Subcutaneous abdominal adipose tissue (tissue), 5 donors: Measurements from ENCODE around the gene CDR2.

Experiments
- H3K27ac ChIP-seq: one replicate; pipeline ENCODE4 v1.7.0; 2013; ENCODE audit warnings: low read depth, mild to moderate bottlenecking, inconsistent platforms, low read length, moderate library complexity
- H3K27me3 ChIP-seq, 5 donors: one replicate each; pipeline ENCODE4 v1.7.0; 2013; ENCODE audit warnings: low read length in 5 of 5, inconsistent platforms in 1 of 5; ENCODE audit not compliant: control insufficient read depth in 5 of 5, insufficient read depth in 4 of 5
- H3K36me3 ChIP-seq, 5 donors: one replicate each; pipeline ENCODE4 v1.7.0; 2013; ENCODE audit warnings: low read length in 5 of 5; ENCODE audit not compliant: control insufficient read depth in 5 of 5, insufficient read depth in 5 of 5
- H3K4me1 ChIP-seq, 5 donors: one replicate each; pipeline ENCODE4 v1.7.0; 2013; ENCODE audit warnings: low read length in 5 of 5, mild to moderate bottlenecking in 3 of 5, moderate library complexity in 1 of 5; ENCODE audit not compliant: control insufficient read depth in 5 of 5, insufficient read depth in 5 of 5
- H3K4me3 ChIP-seq, 5 donors: one replicate each; pipeline ENCODE4 v1.7.0; 2013; ENCODE audit warnings: low read length in 5 of 5, low read depth in 1 of 5
- H3K9ac ChIP-seq, 5 donors: one replicate each; pipeline ENCODE4 v1.7.0; 2013; ENCODE audit warnings: low read length in 5 of 5, mild to moderate bottlenecking in 4 of 5, moderate library complexity in 3 of 5
- H3K9me3 ChIP-seq, 5 donors: one replicate each; pipeline ENCODE4 v1.7.0; 2013; ENCODE audit warnings: low read length in 5 of 5; ENCODE audit not compliant: control insufficient read depth in 5 of 5
- donor health status: healthy.
- donor health status: healthy.
- donor health status: healthy.
- donor health status: healthy.
- donor health status: healthy.

CDR2 gene

GRCh38 chr16:22402191-22402590 is 27.8 kb upstream of the CDR2 start:
- Histone ChIP-seq H3K9me3 (no peaks in the 10 kb centered on the region), H3K4me1 (peaks cover 0 to 8% (median 2%) of the 10 kb centered on the region in 5 donors), H3K4me3 (no peak overlapping the region), H3K27ac (no peak overlapping the region), H3K9ac (no peak overlapping the region), H3K36me3 (no peaks in the 10 kb centered on the region), H3K27me3 (no peaks in the 10 kb centered on the region)

GRCh38 chr16:22400900-22401299 is 26.5 kb upstream of the CDR2 start:
- no peaks in the 10 kb centered on the region for H3K36me3 ChIP-seq
- H3K27me3 ChIP-seq: no peaks in the 10 kb centered on the region
- H3K9me3 ChIP-seq: no peaks in the 10 kb centered on the region
- no peak overlapping the region for H3K9ac ChIP-seq
- no peak overlapping the region for H3K27ac ChIP-seq
- peaks cover 0 to 8% (median 2%) of the 10 kb centered on the region in 5 donors for H3K4me1 ChIP-seq
- H3K4me3 ChIP-seq: no peak overlapping the region

- Histone ChIP-seq H3K27me3 (no peaks in the 10 kb centered on the region), H3K36me3 (no peaks in the 10 kb centered on the region), H3K9me3 (no peaks in the 10 kb centered on the region), H3K27ac (no peak overlapping the region), H3K4me1 (peaks cover 0 to 8% (median 2%) of the 10 kb centered on the region in 5 donors), H3K9ac (no peak overlapping the region), H3K4me3 (no peak overlapping the region)
Measured at GRCh38 chr16:22397931-22398330, 23.5 kb upstream of the CDR2 start.

GRCh38 chr16:22397464-22397863 is 23.0 kb upstream of the CDR2 start:
- no peak overlapping the region for H3K27ac ChIP-seq
- H3K9me3 ChIP-seq: no peaks in the 10 kb centered on the region
- no peaks in the 10 kb centered on the region for H3K36me3 ChIP-seq
- H3K27me3 ChIP-seq: no peaks in the 10 kb centered on the region
- H3K4me3 ChIP-seq: no peak overlapping the region
- peaks cover 0 to 6% (median 2%) of the 10 kb centered on the region in 5 donors for H3K4me1 ChIP-seq
- H3K9ac ChIP-seq: peak overlapping the region in 1 of 5 donors; percentile 8

GRCh38 chr16:22395960-22396359 is 21.5 kb upstream of the CDR2 start:
- Histone ChIP-seq H3K27ac (no peak overlapping the region), H3K4me3 (no peak overlapping the region), H3K36me3 (no peaks in the 10 kb centered on the region), H3K27me3 (no peaks in the 10 kb centered on the region), H3K4me1 (peaks cover 0 to 3% (median 2%) of the 10 kb centered on the region in 5 donors), H3K9me3 (no peaks in the 10 kb centered on the region), H3K9ac (no peak overlapping the region)

- Histone ChIP-seq H3K9me3 (no peaks in the 10 kb centered on the region), H3K9ac (no peak overlapping the region), H3K27me3 (no peaks in the 10 kb centered on the region), H3K4me1 (peaks cover 0 to 2% (median 0%) of the 10 kb centered on the region in 5 donors), H3K36me3 (no peaks in the 10 kb centered on the region), H3K4me3 (no peak overlapping the region), H3K27ac (no peak overlapping the region)
Measured at GRCh38 chr16:22394121-22394520, 19.7 kb upstream of the CDR2 start.

GRCh38 chr16:22388101-22388644 is 13.8 kb upstream of the CDR2 start:
- Histone ChIP-seq H3K27ac (no peak overlapping the region), H3K4me3 (no peak overlapping the region), H3K4me1 (peaks cover 0 to 8% (median 4%) of the 10 kb centered on the region in 5 donors), H3K9me3 (no peaks in the 10 kb centered on the region), H3K36me3 (peaks cover 0 to 3% (median 0%) of the 10 kb centered on the region in 5 donors), H3K9ac (no peak overlapping the region), H3K27me3 (no peaks in the 10 kb centered on the region)

- H3K4me3 ChIP-seq: no peak overlapping the region
- no peaks in the 10 kb centered on the region for H3K9me3 ChIP-seq
- H3K27me3 ChIP-seq: no peaks in the 10 kb centered on the region
- H3K36me3 ChIP-seq: peaks cover 0 to 3% (median 0%) of the 10 kb centered on the region in 5 donors
- no peak overlapping the region for H3K9ac ChIP-seq
- peaks cover 0 to 8% (median 4%) of the 10 kb centered on the region in 5 donors for H3K4me1 ChIP-seq
- no peak overlapping the region for H3K27ac ChIP-seq
Measured at GRCh38 chr16:22386976-22387375, 12.6 kb upstream of the CDR2 start.

GRCh38 chr16:22385196-22385595 is 10.8 kb upstream of the CDR2 start:
- Histone ChIP-seq H3K4me3 (no peak overlapping the region), H3K9me3 (no peaks in the 10 kb centered on the region), H3K9ac (no peak overlapping the region), H3K27me3 (no peaks in the 10 kb centered on the region), H3K36me3 (peaks cover 0 to 3% (median 0%) of the 10 kb centered on the region in 5 donors), H3K27ac (no peak overlapping the region), H3K4me1 (peaks cover 0 to 18% (median 13%) of the 10 kb centered on the region in 5 donors)

GRCh38 chr16:22383827-22384226 is 9.4 kb upstream of the CDR2 start:
- Histone ChIP-seq H3K36me3 (peaks cover 0 to 3% (median 0%) of the 10 kb centered on the region in 5 donors), H3K9ac (no peak overlapping the region), H3K27me3 (no peaks in the 10 kb centered on the region), H3K4me1 (peaks cover 0 to 18% (median 13%) of the 10 kb centered on the region in 5 donors), H3K27ac (no peak overlapping the region), H3K4me3 (no peak overlapping the region), H3K9me3 (no peaks in the 10 kb centered on the region)
